Activated naive CD4-positive, alpha-beta T cell treated with Interleukin-2 at 50 U/mL for 16 hours (primary cell): ENCODE measurements around the gene SORD.
"Not testable (repeated sequence)": the region's sequence is repeated elsewhere in the genome, so short reads cannot be mapped to it uniquely, and the experiment has no call there.

Experiments
- DNase-seq: peaks from one replicate; pipeline ENCODE4 v3.0.0-alpha.2; 2020

SORD gene

GRCh38 chr15:45100884-45101625 is 78.1 kb downstream of the SORD start:
- DNase-seq = no peak

- DNase-seq = no peak
Measured at GRCh38 chr15:45101749-45102148, 78.8 kb downstream of the SORD start.

DNA sequence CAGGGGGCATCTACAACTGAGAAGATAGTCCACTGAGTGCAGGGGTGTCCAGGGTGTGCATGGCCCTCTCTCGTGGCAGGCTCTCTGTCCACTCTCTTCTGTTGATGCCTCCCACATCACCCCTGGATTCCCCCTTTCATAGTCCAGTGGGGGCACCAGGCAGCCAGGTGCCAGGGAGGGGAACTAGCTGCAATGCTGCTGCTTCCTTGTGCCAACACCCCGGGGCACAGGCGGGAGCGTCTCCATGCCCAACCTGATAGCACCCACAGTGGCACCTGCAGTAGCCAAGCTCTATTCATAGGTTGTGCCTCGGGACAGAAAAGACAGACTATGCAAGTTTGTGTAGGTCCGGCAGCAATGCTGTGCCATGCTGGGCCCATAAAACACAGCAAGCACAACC is 79.2 kb downstream of the SORD start:
- no peak for DNase-seq

DNA sequence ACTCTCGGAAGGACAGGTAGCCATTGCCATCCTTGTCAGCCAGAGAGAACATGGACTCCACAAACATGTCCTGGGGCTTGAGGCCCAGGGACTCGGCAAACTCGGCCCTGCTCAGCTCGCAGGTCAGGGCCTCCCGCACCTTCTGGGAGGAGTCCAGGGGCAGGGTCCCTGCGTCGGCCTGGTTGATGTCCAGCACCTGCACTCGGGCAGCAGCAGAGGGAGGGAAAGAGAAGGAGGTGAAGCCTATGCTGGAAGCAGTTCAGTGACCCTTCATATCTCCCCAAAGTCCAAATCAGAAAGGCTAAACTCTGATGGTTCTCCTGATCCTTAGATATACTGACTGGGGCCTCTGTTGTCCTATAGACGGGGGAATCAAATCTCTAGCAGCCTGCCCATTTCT is 81.2 kb downstream of the SORD start:
- DNase-seq = not testable (repeated sequence)

DNA sequence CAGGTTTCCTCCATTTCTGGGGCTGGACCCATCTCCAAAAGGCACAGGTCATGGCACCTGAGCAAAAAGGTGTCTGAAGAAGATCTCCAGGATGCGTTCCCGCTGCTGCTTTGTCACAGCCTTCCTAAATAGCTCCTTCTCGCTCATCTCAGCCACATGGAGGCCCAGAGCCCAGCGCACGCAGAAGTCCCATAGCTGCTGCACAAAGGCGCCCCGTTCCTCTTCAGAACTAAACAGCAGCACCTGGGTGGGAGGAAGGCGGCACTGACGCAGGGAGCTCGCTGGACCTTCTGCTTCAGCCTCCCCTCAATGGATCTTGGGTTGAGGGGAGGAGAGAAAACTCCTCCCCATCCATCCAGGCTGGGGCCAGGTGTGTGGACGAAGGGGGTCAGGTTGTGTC is 82.6 kb downstream of the SORD start:
- DNase-seq = no peak

- DNase-seq = no peak
Measured at GRCh38 chr15:45106002-45106790, 83.2 kb downstream of the SORD start.

- DNase-seq = no peak
Measured at GRCh38 chr15:45107941-45108630, 85.1 kb downstream of the SORD start.

DNA sequence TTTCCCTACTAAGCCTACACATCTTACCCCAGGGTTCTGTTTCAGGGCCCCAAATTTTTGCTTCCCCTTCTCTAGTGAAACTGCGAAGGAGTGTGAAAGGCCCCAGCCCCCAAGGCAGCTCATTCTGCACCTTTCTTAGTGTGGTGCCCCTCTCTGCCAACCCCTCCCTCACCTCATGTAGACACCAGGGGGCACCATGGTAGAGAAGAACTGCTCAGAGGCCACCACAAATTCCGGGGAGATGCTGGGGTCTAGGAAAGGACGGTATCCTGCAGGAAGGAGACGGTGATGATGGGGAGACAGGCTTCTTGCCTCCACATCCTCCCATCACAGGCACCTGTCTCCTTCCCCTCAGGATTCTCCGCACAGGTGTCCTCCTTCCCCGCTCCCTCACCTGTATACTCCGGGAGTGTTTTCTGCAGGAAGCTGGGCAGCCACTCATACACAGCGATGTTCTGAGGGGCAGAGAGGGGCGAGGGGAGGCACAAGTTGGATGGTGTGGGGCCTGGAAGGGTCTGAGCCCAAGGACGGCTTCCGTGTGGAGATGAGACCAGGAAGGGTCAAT is 87.3 kb downstream of the SORD start:
- DNase-seq = no peak

- no peak for DNase-seq
Measured at GRCh38 chr15:45111390-45112142, 88.6 kb downstream of the SORD start.

DNA sequence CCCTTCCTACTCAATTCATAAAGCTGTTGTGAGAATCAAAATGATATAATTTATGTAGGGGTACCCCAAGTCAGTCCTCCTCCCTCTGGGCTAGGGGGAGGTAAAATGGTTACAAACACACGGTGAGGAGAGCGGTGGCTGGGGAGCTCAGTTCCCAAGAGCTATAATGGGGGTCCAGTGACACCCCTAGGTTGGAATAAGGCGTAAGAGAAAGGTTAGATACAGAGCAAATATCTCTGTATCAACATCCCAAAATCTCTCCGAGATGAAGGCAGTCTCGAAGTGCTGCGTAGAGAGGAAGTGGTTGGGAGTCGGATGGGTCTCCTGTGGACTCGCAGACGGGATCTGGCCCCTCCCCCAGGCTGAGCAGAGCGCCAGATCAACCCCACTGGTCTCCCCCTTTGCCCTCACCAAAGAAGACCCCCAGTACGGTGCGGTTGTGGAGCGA is 89.2 kb downstream of the SORD start:
- no peak for DNase-seq

GRCh38 chr15:45112591-45113379 is 89.8 kb downstream of the SORD start:
- no peak for DNase-seq

DNA sequence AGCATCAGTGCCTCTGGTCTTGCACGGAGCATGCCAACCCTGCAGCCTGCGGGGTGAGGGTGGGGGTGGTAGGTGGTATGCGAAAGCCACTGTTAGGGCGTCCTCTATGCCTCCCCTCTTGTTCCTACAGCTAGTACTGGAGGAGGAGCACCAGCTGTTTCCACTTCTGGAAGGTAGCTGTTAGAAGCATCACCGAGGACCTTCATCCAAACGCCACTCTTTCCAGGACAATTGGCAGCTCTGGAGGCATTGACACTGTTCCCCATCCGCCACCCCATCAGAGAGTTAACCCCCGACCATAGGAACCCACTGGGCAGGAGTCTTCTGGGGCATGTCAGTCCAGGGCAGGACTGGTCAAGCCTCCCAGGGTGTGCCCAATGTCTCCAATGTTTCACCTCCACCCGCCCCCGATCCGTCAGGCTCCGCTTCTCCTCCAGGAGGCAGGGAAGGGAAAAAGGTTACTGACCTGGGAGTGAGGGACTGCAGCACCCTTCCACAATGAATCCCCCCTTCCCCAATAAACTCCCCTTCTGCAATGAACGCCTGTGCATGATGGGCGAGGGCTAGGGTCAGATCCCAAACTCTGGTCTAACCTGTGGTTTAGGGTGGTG is 90.5 kb downstream of the SORD start:
- DNase-seq = no peak

DNA sequence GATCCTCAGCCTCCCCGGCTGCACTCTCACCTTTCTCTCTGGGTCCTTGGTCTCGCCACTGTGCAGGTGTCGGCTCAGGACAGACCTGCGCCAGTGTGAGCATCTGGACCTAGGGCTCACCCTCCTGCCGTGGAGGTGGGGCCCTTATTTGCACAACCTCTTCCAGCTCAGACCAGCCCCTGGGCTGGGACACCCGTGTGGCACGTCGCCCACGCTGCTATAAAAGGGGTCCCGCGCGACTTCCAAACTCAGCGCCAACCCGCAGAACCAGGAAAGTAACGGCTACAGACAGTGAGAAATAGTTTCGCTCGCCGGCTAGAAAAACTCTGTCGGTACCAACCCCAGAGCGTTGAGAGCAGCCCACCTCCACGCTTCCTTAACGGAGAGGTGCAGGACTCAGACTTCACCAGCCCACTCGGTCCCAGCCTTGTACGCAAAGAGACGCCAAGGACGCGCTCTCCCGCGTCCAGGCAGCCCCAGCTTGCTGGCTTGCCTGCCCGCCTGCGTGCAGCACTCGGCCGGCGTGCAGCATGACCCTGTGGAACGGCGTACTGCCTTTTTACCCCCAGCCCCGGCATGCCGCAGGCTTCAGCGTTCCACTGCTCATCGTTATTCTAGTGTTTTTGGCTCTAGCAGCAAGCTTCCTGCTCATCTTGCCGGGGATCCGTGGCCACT is 91.2 kb downstream of the SORD start, which contains the start of the genes DUOX2 and DUOXA2:
Gene DUOX2, minus strand, starts transcription at position 97 of the 675 bp plus-strand sequence. CDS start 761 bp downstream, outside the sequence.
Gene DUOXA2, plus strand, starts transcription at position 251 of the 675 bp plus-strand sequence. Its CDS starts 280 bp downstream, at position 531.
- DNase-seq = no peak

GRCh38 chr15:45114751-45115085 is 91.7 kb downstream of the SORD start:
- no peak for DNase-seq

DNA sequence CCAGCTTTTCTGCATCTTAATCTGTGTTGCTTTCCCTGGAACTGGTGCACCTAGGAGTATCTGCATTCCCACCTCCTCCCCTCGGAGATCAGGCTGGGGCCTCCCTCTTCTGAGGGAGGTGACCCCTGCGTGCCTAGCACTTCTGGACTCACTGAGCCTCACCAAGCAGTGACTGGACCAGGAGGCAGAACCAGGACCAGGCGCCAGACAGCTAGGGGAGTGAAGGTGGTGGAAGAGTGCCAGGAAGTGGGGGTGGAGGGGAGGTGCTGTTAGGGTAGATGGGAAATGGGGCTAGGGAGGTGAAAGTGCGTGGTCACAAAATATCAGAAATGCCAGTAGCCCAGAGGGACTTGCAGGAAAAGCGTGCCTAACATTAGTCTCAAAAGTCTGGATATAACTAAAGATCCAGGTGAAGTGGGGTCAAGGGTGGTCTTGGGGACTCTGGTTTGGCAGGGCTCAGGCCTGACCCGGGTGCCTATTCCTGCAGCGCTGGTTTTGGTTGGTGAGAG is 92.4 kb downstream of the SORD start:
- no peak for DNase-seq

- no peak for DNase-seq
Measured at GRCh38 chr15:45116006-45116481, 93.0 kb downstream of the SORD start.

GRCh38 chr15:45116482-45117307 is 93.7 kb downstream of the SORD start:
- no peak for DNase-seq

DNA sequence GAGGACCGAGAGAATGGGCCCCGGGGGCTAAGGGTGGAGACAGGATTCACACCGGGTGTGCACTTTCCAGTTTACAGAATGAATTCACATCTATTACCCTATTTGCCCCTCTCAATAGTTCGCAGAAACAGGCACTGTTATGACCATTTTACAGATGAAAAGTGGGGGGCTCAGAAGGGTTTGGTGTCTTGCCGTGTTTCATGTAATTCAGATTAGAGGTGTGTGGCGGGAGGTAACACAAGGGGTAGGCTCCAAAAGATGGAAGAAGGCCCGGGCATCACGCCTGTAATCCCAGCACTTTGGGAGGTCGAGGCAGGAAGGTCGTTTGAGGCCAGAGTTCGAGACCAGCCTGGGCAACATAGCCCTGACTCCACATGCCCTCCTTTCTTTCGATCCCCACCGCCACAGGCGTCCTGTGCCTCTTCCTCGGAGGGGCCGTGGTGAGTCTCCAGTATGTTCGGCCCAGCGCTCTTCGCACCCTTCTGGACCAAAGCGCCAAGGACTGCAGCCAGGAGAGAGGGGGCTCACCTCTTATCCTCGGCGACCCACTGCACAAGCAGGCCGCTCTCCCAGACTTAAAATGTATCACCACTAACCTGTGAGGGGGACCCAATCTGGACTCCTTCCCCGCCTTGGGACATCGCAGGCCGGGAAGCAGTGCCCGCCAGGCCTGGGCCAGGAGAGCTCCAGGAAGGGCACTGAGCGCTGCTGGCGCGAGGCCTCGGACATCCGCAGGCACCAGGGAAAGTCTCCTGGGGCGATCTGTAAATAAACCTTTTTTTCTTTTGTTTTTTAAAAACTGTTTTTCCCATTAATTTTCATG is 94.5 kb downstream of the SORD start:
- no peak for DNase-seq
